B cell (primary cell): ENCODE results near the gene DVL1. TPM values are rescaled to one million over a fixed set of nuclear protein-coding genes. Genes with fewer than 3 reads are reported as not detected.

Experiments
- ATAC-seq: fragments of 200-7000 bp; cut with Tn5 transposase; one replicate; pipeline ENCODE4 v1.10.0; 2021; ENCODE audit warnings: low read depth, mild to moderate bottlenecking, moderate number of reproducible peaks, moderate library complexity
- CTCF ChIA-PET: fragments of 350-600 bp; sonication (Branson Sonifier 250); formaldehyde crosslinking; loops from one replicate; lab custom pipeline; 2021; ENCODE audit warnings: antibody characterized with exemption, inconsistent platforms; lab: Charles Lee
- POLR2A ChIA-PET: fragments of 350-600 bp; sonication (Branson Sonifier 250); formaldehyde crosslinking; loops from one replicate; lab custom pipeline; 2021; ENCODE audit warnings: antibody characterized with exemption; lab: Charles Lee
- DNase-seq: peaks from one replicate; pipeline ENCODE4 v3.0.0; 2013
- H2AFZ ChIP-seq: 2 replicates; pipeline ENCODE4 v1.6.1; 2012; ENCODE audit warnings: mild to moderate bottlenecking, low read depth, low read length; ENCODE audit not compliant: insufficient read depth, poor library complexity, severe bottlenecking
- H3K27ac ChIP-seq, 2 donors: 1 replicate in 1 of 2; 2 replicates in 1 of 2; pipeline ENCODE4 v1.5.1; 2012 to 2013; ENCODE audit warnings: low read length in 2 of 2, mild to moderate bottlenecking in 2 of 2, moderate library complexity in 1 of 2
- H3K27me3 ChIP-seq, 4 experiments: fragments of 200-600 bp in 1 of 4; sonication (generic) in 1 of 4; replicated peaks in 1 of 4; 1 replicate in 2 of 4; 2 replicates in 2 of 4; pipeline versions ENCODE4 v1.6.1 to v1.7.0; 2013 to 2016; ENCODE audit warnings: low read length in 3 of 4, mild to moderate bottlenecking in 2 of 4, mixed read lengths in 1 of 4, moderate library complexity in 1 of 4; ENCODE audit not compliant: insufficient read depth in 4 of 4, control insufficient read depth in 3 of 4; ENCODE audit errors: control extremely low read depth in 1 of 4
- H3K36me3 ChIP-seq, 2 experiments: replicated peaks in 1 of 2; 1 replicate in 1 of 2; 2 replicates in 1 of 2; pipeline versions ENCODE4 v1.6.1 to v1.7.1; 2013; ENCODE audit warnings: low read length in 1 of 2; ENCODE audit not compliant: insufficient read depth in 2 of 2, control insufficient read depth in 1 of 2; ENCODE audit errors: control extremely low read depth in 1 of 2, extremely low read depth in 1 of 2
- H3K4me1 ChIP-seq, 2 donors: fragments of 200-600 bp in 1 of 2; sonication (generic) in 1 of 2; 1 replicate in 1 of 2; 2 replicates in 1 of 2; pipeline versions ENCODE4 v1.5.1 to v1.6.1; 2013 to 2017; ENCODE audit warnings: low read length in 2 of 2; ENCODE audit not compliant: control insufficient read depth in 2 of 2, insufficient read depth in 2 of 2
- H3K4me2 ChIP-seq: replicated peaks from 2 replicates; pipeline ENCODE3; 2012; ENCODE audit warnings: mild to moderate bottlenecking, low read depth, low read length; ENCODE audit not compliant: poor library complexity, severe bottlenecking
- H3K4me3 ChIP-seq, 5 experiments: fragments of 200-600 bp in 1 of 5; sonication (generic) in 1 of 5; 1 replicate in 3 of 5; 2 replicates in 2 of 5; pipeline versions ENCODE4 v1.5.1 to v1.7.0; 2011 to 2016; ENCODE audit warnings: low read length in 4 of 5, mild to moderate bottlenecking in 4 of 5, low read depth in 2 of 5, control low read depth in 1 of 5, moderate library complexity in 1 of 5; ENCODE audit not compliant: insufficient read depth in 1 of 5; ENCODE audit errors: control extremely low read depth in 1 of 5, extremely low read depth in 1 of 5
- H3K79me2 ChIP-seq: fragments of 200-600 bp; sonication (generic); one replicate; pipeline ENCODE4 v1.6.0; 2016; ENCODE audit warnings: low read length; ENCODE audit not compliant: control insufficient read depth, insufficient read depth
- H3K9ac ChIP-seq: fragments of 200-600 bp; sonication (generic); 2 replicates; pipeline ENCODE4 v1.6.1; 2017; ENCODE audit warnings: mild to moderate bottlenecking, low read length, moderate library complexity
- H3K9me3 ChIP-seq, 3 donors: one replicate each; pipeline versions ENCODE4 v1.6.1 to v1.7.1; 2013; ENCODE audit warnings: low read length in 2 of 3; ENCODE audit not compliant: control insufficient read depth in 2 of 3, insufficient read depth in 1 of 3; ENCODE audit errors: control extremely low read depth in 1 of 3
- H4K20me1 ChIP-seq: 2 replicates; pipeline ENCODE4 v1.6.0; 2012; ENCODE audit warnings: mild to moderate bottlenecking, low read length; ENCODE audit not compliant: insufficient read depth, control insufficient read depth, poor library complexity, severe bottlenecking
- H3K27ac Mint-ChIP-seq: one replicate; pipeline ENCODE4 v1.8.0; 2021; ENCODE audit warnings: mixed read lengths
- H3K27me3 Mint-ChIP-seq: one replicate; pipeline ENCODE4 v1.8.0; 2021; ENCODE audit warnings: mixed read lengths
- H3K4me1 Mint-ChIP-seq: one replicate; pipeline ENCODE4 v1.8.0; 2021; ENCODE audit warnings: mixed read lengths
- H3K4me3 Mint-ChIP-seq: one replicate; pipeline ENCODE4 v1.8.0; 2021; ENCODE audit warnings: mixed read lengths
- H3K9me3 Mint-ChIP-seq: one replicate; pipeline ENCODE4 v1.8.0; 2022; ENCODE audit warnings: mixed read lengths; ENCODE audit not compliant: insufficient read depth
- CTCF ChIP-seq: fragments of 200-600 bp; IDR thresholded peaks from one replicate; pipeline ENCODE4 v1.8.0; 2022; ENCODE audit warnings: antibody characterized with exemption, mild to moderate bottlenecking
- EZH2 ChIP-seq: IDR thresholded peaks from 2 replicates; pipeline ENCODE4 v1.6.1; 2012; ENCODE audit warnings: borderline replicate concordance, low read depth, mild to moderate bottlenecking, moderate library complexity, low read length; ENCODE audit not compliant: insufficient read depth, poor library complexity, severe bottlenecking
- WGBS: methylation state at CpG from one replicate; pipeline ENCODE4 v1.1.5; 2013; ENCODE audit warnings: missing lambda C conversion rate; ENCODE audit not compliant: insufficient coverage; 5-methylcytosine and 5-hydroxymethylcytosine counted together
- intact Hi-C: fragments of 100-400 bp; cut with micrococcal nuclease; formaldehyde crosslinking; loops from one replicate; pipeline ENCODE4 v1.10.0; 2022
- polyA plus RNA-seq: library from polyadenylated mRNA; depleted of rRNA; stranded (reverse); fragments of >200 nt; gene quantifications from 2 replicates; pipeline ENCODE4 v1.2.3, GENCODE V29; 2012
- total RNA-seq, 2 donors: library from RNA; stranded (reverse); fragments of 120-200 nt in 1 of 2; gene quantifications; 1 replicate in 1 of 2; 2 replicates in 1 of 2; pipeline versions ENCODE4 v1.2.3 to v1.2.4, GENCODE V29; 2013 to 2022

The DVL1 gene
- total and polyA plus RNA-seq, 2 donors (not counting 1 experiment from before 2014, with no cell fraction given), result 46.1 to 53.5 TPM

GRCh38 chr1:1346501-1346890 is 2.7 kb downstream of the DVL1 start:
- no peak overlapping the region for H3K4me2 ChIP-seq
- CTCF ChIA-PET, result interaction anchor here (1.3 kb wide), 1 partner anchor 23 kb away, joined by 3 read pairs; no protein-coding TSS in a partner anchor
- no peaks in the 10 kb centered on the region for H3K9me3 ChIP-seq
- intact Hi-C loops, result no loop called here
- H2AFZ ChIP-seq, result no peak overlapping the region
- H3K27ac ChIP-seq, result no peak overlapping the region
- no peaks in the 10 kb centered on the region for H3K27me3 Mint-ChIP-seq
- peak overlapping the region; percentile 54 for H3K4me3 Mint-ChIP-seq
- H3K4me3 ChIP-seq, result no peak overlapping the region
- WGBS, result 97% methylated on average over 9 of the region's 10 CpGs
- H3K79me2 ChIP-seq, result peaks cover 34% of the 10 kb centered on the region
- POLR2A ChIA-PET, result no interaction called here
- H3K9me3 Mint-ChIP-seq, result no peaks in the 10 kb centered on the region
- H3K27me3 ChIP-seq, result peaks cover 0 to 3% (median 0%) of the 10 kb centered on the region in 4 experiments
- TF ChIP-seq CTCF (no peak), EZH2 (no peak)
- H3K4me1 ChIP-seq, result peaks cover 6 to 16% of the 10 kb centered on the region in 2 donors
- no peak overlapping the region for H3K27ac Mint-ChIP-seq
- no peaks in the 10 kb centered on the region for H3K36me3 ChIP-seq
- H4K20me1 ChIP-seq, result peaks cover 41% of the 10 kb centered on the region
- H3K4me1 Mint-ChIP-seq, result peaks cover 15% of the 10 kb centered on the region
- no peak for ATAC-seq
- DNase-seq, result no peak
- no peak overlapping the region for H3K9ac ChIP-seq

DNA sequence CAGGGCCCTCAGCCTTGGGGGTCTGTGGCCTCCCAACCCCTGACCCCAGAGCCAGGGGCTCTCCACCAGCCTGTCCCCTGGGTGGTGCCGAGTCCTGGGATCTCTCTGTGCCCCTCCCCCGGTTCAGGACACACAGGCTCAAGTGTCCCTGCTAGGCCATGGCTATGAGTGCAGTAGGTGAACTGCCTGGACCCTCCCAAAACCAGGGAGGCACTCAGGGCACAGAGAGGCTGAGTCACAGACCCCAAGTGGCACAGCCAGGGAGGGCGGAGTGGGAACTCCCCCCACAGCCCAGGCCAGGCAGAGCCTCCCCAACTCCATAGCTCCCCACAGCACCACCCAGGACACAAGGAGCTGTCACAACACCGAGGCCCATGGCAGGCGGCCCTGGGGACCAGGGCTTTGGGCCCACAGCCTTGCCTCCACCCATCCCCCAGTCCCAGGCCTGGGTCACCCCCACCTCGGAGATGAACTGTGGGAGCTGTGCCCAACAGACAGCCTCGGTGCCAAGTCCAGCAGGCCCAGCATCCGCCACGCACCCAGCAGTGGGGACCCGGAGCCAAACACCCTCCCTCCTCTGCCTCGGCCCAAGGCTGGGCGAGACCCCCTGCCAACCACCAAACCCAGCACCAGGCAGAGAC is 3.2 kb downstream of the DVL1 start:
- H3K9me3 ChIP-seq, result peaks cover 0 to 3% (median 0%) of the 10 kb centered on the region in 3 donors
- ChIA-PET CTCF (interaction anchor here (1.3 kb wide), 1 partner anchor 23 kb away, joined by 3 read pairs; no protein-coding TSS in a partner anchor), POLR2A (no interaction called here)
- no peak overlapping the region for H3K4me2 ChIP-seq
- TF ChIP-seq CTCF (no peak), EZH2 (no peak)
- peaks cover 41% of the 10 kb centered on the region for H4K20me1 ChIP-seq
- ATAC-seq (no peak), DNase-seq (no peak)
- intact Hi-C loops, result no loop called here
- peaks cover 34% of the 10 kb centered on the region for H3K79me2 ChIP-seq
- H3K27me3 ChIP-seq, result no peaks in the 10 kb centered on the region
- no peaks in the 10 kb centered on the region for H3K36me3 ChIP-seq
- no peaks in the 10 kb centered on the region for H3K27me3 Mint-ChIP-seq
- H3K9ac ChIP-seq, result no peak overlapping the region
- no peak overlapping the region for H3K27ac Mint-ChIP-seq
- 98% methylated on average over 12 of the region's 12 CpGs for WGBS
- peak overlapping the region; percentile 13 for H3K4me3 Mint-ChIP-seq
- no peaks in the 10 kb centered on the region for H3K9me3 Mint-ChIP-seq
- no peak overlapping the region for H3K27ac ChIP-seq
- H3K4me3 ChIP-seq, result no peak overlapping the region
- H3K4me1 ChIP-seq, result peaks cover 6 to 13% of the 10 kb centered on the region in 2 donors
- H3K4me1 Mint-ChIP-seq, result peaks cover 15% of the 10 kb centered on the region
- H2AFZ ChIP-seq, result no peak overlapping the region
